HG03354 (cell line): ENCODE results near the gene MIA3.
"Not testable (repeated sequence)": the region's sequence is repeated elsewhere in the genome, so short reads cannot be mapped to it uniquely, and the experiment has no call there.

Experiments
- ATAC-seq: cut with Tn5 transposase; IDR thresholded peaks from one replicate; pipeline ENCODE4 v1.9.1; 2021; ENCODE audit warnings: mild to moderate bottlenecking; ENCODE audit not compliant: unreplicated experiment, poor library complexity, severe bottlenecking

Gene MIA3

GRCh38 chr1:222618001-222618879 lies at the start of gene MIA3:
TSS of gene MIA3 (plus strand) at chr1:222618097. CDS start at chr1:222618111, 14 bp downstream.
- ATAC-seq, result peak; percentile 51

- no peak for ATAC-seq
These were observed 47.1 kb upstream of the MIA3 start for GRCh38 chr1:222570837-222571236.

GRCh38 chr1:222579316-222579715 lies 38.6 kb upstream of the MIA3 start:
- ATAC-seq, result no peak

- ATAC-seq, result peak; percentile 71
These were observed 35.7 kb upstream of the MIA3 start for GRCh38 chr1:222582099-222582774.

- ATAC-seq, result peak; percentile 90
These were observed 34.8 kb upstream of the MIA3 start for GRCh38 chr1:222583079-222583478.

- no peak for ATAC-seq
These were observed 31.1 kb upstream of the MIA3 start for GRCh38 chr1:222586842-222587241.

- ATAC-seq, result no peak
These were observed 29.8 kb upstream of the MIA3 start for GRCh38 chr1:222588135-222588534.

GRCh38 chr1:222589462-222590302 lies 28.2 kb upstream of the MIA3 start, which contains the start of gene TAF1A:
TSS of gene TAF1A (minus strand) at chr1:222589933.
- peak; percentile 100 for ATAC-seq

- no peak for ATAC-seq
These were observed 25.7 kb upstream of the MIA3 start for GRCh38 chr1:222592171-222592570.

- ATAC-seq, result no peak
These were observed 23.1 kb upstream of the MIA3 start for GRCh38 chr1:222594789-222595188.

GRCh38 chr1:222596696-222597095 lies 21.2 kb upstream of the MIA3 start:
- ATAC-seq, result no peak

- ATAC-seq, result no peak
These were observed 17.6 kb upstream of the MIA3 start for GRCh38 chr1:222600281-222600680.

GRCh38 chr1:222601257-222601656 lies 16.6 kb upstream of the MIA3 start:
- ATAC-seq, result no peak

GRCh38 chr1:222606757-222607156 lies 11.1 kb upstream of the MIA3 start:
- ATAC-seq, result no peak

- not testable (repeated sequence) for ATAC-seq
These were observed 8.8 kb upstream of the MIA3 start for GRCh38 chr1:222609111-222609510.

GRCh38 chr1:222610728-222611127 lies 7.2 kb upstream of the MIA3 start:
- ATAC-seq, result no peak

- no peak for ATAC-seq
These were observed 4.3 kb upstream of the MIA3 start for GRCh38 chr1:222613627-222614026.

GRCh38 chr1:222616525-222616924 lies 1.4 kb upstream of the MIA3 start:
- no peak for ATAC-seq

- ATAC-seq, result peak; percentile 86
These were observed 438 bp upstream of the MIA3 start for GRCh38 chr1:222617367-222617951.
